HUDEP-2 (cell line): ENCODE data around the gene PIK3CG.

Experiments
- DNase-seq, 76 experiments: peaks; one replicate each; lab custom pipeline; 2025; ENCODE audit not compliant: unreplicated experiment in 76 of 76; lab: John Stamatoyannopoulos, UW

Gene PIK3CG

DNA sequence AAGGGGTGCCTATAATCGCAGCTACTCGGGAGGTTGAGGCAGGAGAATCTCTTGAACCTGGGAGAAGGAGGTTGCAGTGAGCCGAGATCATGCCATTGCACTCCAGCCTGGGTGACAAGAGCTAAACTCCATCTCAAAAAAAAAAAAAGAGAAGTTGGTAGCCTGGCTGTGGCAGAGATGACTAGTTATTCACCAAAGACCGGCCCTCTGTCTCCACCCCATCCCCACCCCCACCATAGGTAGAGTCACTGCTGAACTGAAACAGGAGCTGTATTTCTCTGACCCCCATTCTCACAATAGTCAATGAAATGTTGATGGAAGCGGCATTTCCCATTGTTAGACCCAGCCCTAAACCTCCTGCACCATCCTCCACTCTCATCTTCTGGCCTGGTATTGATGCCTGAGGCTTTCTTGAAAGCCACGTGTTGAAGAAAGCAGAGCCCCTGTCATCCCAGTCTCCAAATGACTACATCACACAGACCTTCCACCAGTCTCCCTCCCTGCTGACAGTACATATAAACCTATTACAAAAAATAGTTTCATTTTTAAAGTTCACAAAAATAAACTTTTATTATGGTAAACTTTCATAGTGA is 9.4 kb upstream of the PIK3CG start:
- DNase-seq: no peak

GRCh38 chr7:106858618-106859532 is 6.2 kb upstream of the PIK3CG start:
- peak in 20 of 76 experiments; percentile 3 to 71 (median 18) for DNase-seq

GRCh38 chr7:106862317-106863089 is 2.6 kb upstream of the PIK3CG start:
- no peak for DNase-seq

DNA sequence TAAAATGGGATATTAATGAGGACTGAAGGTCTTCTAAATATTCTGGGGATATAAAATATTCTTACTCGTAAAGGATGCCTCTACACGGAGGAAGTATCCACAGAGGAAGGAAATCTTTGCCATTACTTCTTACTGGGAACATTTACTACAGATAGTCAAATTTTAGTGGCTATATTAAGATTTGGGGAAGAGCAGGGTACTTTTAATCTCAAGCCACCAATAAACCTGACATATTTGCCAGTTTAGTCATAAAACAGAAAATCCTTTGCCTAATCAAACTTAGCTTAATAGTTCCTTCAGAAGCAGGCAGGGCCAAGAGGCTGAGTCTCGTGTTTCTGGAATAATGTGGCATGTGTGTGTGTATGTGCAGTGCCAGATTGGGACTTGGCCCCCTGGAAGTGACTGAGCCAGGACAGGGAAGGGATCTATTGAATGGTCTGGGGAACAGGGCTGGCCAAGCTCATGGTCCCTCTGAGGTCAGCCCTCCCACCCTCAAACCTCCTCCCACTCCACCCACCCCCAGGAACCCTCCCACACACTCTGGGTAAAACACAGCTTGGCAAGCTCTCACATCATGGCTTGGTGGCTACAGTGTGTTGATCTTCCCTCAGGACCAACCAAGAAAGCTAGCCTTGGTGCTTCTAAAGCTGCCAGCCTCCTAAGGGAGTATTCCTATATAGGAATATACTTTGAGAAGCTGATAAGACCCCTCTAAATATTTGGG is 1.6 kb upstream of the PIK3CG start:
- DNase-seq: peak in 4 of 76 experiments; percentile 8 to 31 (median 10)

DNA sequence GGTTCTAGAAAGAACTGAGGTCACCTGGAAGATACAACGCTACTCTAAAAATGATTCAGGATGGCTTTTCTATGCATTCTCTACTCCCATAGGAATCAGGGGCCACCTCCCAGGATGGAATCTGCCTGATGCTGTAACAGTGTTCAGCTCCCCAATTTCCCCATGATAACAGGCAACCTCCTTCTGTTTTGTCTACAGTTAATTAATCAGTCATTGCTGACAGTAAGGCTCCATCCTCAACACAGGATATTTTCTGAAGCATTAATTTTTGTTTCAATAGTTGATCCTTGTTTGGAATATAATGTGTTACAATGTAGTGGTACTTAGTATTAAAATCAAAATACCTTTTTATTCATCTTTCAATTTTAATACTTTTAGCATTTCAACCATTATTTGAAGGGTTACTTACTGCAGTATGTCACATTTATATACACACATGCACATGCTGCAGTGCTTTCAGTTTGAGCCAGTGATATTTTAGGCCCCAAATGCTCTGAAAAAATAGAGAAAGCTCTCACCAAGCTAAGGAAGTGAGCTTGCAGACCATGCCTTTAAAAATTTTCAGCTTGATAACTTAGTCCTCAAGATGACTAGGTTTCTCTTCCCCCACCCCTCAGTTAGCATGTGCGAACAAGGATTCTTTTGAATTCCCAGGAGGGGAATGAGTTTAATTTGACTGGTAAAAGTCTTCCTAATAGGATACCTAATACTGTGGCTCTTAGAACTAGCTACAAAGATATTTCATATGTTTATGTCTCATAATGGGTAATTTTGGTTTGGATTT is 592 bp upstream of the PIK3CG start:
- no peak for DNase-seq

DNA sequence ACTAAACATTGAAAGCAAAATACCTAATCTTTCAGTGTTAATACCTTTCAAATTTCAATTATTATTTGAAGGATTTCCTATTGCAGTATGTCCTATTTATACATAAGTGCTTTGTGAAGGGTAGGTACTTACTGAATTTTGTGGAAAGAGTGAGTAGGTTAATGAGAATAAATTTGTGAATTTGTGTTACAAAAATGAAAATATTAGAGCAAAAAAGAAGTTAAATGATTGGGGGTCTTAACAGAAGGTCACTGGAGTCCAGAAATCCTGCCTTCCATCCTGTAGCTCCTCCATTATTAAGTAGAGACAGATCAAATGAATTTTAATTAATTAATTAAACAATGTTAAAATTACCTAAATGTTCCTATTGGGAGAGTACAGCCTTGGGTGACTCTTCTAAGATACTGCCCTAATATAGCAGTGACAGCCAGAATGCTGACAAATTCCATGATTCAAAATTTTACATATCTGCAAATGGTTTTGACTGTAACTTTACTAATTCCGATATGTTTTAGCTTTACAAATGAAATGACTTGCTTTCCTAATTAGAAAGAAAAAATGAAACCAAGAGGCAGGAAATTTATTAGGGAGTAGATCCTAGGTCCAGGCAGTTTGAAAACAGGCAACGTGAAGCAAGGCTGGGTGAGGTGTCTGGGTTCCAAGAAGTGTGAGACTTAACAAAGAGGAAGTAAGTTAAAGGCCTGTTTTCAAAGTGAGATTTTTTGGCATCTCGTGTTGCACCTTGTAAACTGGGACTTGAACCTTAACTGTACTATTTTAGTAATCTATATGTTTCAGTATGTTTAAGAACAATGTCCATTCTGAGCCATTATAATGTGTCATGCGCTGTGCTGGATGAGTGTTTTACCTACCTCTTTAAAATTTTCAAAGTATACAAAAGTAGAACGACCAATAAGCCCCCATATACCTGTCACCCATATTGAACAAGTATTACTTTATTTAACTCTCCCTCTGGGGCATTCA is 1.5 kb downstream of the PIK3CG start:
- DNase-seq: peak in 7 of 76 experiments; percentile 7 to 37 (median 17)

- no peak for DNase-seq
Observed at GRCh38 chr7:106867641-106868351, 2.7 kb downstream of the PIK3CG start.

DNA sequence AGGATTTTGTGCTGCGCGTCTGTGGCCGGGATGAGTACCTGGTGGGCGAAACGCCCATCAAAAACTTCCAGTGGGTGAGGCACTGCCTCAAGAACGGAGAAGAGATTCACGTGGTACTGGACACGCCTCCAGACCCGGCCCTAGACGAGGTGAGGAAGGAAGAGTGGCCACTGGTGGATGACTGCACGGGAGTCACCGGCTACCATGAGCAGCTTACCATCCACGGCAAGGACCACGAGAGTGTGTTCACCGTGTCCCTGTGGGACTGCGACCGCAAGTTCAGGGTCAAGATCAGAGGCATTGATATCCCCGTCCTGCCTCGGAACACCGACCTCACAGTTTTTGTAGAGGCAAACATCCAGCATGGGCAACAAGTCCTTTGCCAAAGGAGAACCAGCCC is 3.3 kb downstream of the PIK3CG start:
- no peak for DNase-seq

GRCh38 chr7:106869954-106870353 is 4.9 kb downstream of the PIK3CG start:
- no peak for DNase-seq

DNA sequence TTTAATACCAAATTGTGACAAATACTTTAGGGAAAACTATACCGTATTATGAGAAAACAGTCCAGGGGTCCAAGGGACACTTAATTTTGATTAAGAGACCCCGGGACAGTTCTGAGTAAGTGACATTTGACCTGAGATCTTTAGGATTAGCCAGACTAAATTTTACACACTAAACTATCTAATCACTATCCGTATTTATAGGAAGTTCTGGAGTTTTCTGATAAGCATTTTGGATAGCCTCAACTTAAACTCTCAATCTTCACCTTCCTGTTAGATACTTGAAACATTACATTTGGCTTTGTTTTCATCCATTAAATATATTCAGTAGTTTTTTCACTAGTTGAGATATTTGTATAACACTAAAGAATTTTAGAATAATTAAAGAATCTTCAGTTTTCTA is 5.4 kb downstream of the PIK3CG start:
- no peak for DNase-seq

DNA sequence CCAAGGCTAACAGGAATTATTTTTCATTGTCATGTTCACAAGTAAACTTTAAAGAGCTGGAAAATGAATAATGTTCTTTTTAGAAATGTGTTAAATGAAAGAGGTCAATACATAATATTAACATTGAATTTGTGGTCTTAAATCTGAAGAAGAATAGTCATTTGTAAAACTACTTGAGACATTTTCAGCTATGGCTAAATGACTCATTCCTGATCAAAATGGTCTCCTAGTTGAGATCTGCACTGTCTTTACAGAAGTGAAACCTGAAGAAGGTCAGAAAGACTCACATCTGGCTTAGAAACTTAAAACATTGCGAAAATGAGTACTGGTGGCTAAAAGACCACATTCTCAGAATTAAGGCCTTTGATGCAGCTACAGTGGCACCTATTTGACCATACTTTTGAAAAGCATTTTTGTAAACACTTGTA is 5.9 kb downstream of the PIK3CG start:
- DNase-seq: no peak

DNA sequence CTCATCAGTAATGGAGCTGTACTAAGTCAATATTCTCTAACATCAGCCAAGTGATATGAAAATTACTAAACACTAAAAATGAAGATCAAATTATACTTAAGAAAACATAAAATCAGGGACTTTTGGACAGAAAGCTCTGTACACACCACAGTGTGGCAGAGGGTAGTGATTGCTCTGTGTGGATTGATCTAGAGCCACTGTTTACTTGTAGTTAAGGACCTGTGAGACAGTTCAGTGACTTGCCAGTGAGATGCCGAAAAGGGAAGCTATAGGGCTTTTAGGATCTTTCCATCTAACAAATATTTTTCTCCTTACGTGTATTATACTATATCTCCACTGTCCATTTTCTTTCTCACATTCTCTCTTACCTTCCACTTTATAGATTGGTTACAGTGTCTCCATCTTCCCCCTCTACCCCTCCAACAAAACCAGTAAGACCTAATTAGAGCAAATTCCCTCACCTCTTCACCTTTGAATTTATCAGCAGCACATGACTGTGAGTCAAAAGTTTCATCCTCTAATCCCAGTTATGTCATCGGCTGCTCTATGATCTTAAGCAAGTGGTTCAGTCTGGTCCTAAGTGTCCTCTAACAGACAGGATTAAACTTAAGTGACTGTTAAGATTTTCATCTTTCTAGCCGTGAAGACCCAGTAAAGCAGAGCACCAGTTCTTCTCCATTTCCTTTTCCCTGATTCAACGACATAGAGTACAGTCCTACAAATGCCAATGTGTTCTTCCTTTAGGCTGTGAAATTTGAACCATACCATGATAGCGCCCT is 6.9 kb downstream of the PIK3CG start:
- no peak for DNase-seq

DNA sequence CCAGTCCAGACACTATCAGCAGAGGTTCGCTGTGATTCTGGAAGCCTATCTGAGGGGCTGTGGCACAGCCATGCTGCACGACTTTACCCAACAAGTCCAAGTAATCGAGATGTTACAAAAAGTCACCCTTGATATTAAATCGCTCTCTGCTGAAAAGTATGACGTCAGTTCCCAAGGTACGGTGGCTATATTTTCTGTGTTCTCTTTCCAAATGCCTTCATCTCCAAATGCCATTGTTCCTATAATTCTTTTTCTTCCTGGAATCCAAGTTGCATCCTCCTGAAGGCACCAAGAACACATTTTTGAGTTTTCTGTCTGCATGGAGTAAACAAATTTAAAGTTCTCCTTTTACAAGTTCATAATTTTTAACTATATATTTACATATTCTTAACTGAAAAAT is 7.7 kb downstream of the PIK3CG start:
- DNase-seq: no peak

GRCh38 chr7:106874076-106874475 is 9.0 kb downstream of the PIK3CG start:
- no peak for DNase-seq

- no peak for DNase-seq
Observed at GRCh38 chr7:106875508-106875907, 10.4 kb downstream of the PIK3CG start.

GRCh38 chr7:106878748-106879439 is 13.8 kb downstream of the PIK3CG start:
- no peak for DNase-seq

DNA sequence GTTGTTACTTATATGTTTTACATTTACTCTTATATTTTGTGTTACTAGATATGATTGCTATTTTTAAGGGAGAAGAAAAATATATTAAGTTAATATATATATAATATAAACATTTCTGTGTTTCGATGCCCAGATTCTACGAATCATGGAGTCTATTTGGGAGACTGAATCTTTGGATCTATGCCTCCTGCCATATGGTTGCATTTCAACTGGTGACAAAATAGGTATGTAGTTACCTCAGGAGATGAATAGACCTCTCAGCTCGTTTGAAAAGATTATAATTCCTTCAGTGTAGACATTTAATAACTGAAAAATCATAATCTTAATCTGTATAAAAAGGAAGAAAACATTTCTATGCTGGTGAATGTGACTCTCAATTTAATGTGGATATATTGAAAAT is 16.9 kb downstream of the PIK3CG start:
- DNase-seq: no peak
